GM19043 (cell line): ENCODE results near the gene TLR5.
"Not testable (repeated sequence)": the region's sequence is repeated elsewhere in the genome, so short reads cannot be mapped to it uniquely, and the experiment has no call there.

Experiments used
- ATAC-seq: cut with Tn5 transposase; IDR thresholded peaks from one replicate; pipeline ENCODE4 v1.9.1; 2021; ENCODE audit warnings: low read depth; ENCODE audit not compliant: unreplicated experiment

TLR5 gene, protein sequence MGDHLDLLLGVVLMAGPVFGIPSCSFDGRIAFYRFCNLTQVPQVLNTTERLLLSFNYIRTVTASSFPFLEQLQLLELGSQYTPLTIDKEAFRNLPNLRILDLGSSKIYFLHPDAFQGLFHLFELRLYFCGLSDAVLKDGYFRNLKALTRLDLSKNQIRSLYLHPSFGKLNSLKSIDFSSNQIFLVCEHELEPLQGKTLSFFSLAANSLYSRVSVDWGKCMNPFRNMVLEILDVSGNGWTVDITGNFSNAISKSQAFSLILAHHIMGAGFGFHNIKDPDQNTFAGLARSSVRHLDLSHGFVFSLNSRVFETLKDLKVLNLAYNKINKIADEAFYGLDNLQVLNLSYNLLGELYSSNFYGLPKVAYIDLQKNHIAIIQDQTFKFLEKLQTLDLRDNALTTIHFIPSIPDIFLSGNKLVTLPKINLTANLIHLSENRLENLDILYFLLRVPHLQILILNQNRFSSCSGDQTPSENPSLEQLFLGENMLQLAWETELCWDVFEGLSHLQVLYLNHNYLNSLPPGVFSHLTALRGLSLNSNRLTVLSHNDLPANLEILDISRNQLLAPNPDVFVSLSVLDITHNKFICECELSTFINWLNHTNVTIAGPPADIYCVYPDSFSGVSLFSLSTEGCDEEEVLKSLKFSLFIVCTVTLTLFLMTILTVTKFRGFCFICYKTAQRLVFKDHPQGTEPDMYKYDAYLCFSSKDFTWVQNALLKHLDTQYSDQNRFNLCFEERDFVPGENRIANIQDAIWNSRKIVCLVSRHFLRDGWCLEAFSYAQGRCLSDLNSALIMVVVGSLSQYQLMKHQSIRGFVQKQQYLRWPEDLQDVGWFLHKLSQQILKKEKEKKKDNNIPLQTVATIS

GRCh38 chr1:223142795-223143536 lies at the start of gene TLR5:
TSS of gene TLR5 (minus strand) at chr1:223143248. CDS start at chr1:223113031, 30,217 bp downstream.
- ATAC-seq, result peak; percentile 90

- ATAC-seq, result no peak
Measured at GRCh38 chr1:223189903-223190724, 47.1 kb upstream of the TLR5 start.

DNA sequence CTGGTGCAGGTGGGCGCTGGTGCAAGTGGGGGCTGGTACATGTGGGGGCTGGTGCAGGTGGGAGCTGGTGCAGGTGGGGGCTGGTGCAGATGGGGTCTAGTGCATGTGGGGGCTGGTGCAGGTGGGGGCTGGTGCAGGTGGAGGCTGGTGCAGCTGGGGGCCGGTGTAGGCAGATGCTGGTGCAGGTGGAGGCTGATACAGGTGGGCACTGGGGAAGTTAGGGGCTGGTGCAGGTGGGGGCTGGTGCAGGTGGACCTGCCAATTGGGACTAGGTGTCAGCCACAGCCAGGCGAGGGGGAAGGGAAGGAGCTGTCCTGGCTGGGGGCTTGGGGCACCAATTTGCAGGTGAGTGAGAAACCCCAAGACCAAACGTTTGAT lies 46.5 kb upstream of the TLR5 start:
- ATAC-seq, result no peak

- no peak for ATAC-seq
Measured at GRCh38 chr1:223188618-223189356, 45.7 kb upstream of the TLR5 start.

DNA sequence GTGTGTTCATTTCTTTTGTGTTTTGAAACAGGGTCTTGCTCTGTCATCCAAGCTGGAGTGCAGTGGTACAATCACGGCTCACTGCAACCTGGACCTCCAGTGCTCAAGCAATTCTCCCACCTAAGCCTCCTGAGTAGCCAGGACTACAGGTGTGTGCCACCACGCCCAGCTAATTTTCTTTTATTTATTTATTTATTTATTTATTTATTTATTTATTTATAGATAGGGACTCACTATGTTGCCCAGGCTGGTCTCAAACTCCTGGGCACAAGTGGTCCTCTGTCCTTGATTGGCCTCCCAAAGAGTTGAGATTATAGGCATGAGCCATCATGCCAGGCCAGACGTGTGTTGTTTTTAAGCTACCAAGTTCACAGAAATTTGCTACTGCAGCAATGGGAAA lies 43.8 kb upstream of the TLR5 start:
- no peak for ATAC-seq

- no peak for ATAC-seq
Measured at GRCh38 chr1:223183268-223183862, 40.3 kb upstream of the TLR5 start.

DNA sequence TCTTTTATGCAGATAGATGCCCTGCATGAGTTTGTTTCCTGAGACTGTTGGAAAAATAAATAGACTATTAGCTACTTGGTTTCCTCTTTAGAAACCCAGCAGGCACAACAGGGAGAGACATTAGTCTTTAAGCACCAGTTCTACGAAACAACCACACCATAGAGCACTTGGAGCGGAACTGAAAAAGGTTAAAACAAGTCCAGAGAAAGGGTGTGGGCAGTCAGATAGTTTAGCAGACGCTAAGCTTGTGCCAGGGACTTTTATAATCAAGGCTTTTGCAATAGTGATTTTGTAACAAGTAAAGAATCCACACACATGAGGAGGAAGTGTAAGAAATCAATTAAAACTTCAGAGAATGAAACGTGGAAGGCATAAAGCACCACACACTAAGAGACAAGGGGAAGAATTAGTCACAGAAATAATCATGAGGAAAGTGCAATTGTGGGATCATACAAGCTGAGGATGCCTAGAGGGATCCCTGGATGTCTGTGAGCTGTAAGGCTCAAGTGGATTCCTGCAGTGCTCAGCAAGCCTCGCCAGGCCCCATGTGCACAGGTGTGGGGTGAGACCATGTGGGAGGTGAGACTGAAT lies 37.8 kb upstream of the TLR5 start:
- ATAC-seq, result no peak

GRCh38 chr1:223179786-223180185 lies 36.7 kb upstream of the TLR5 start:
- no peak for ATAC-seq

DNA sequence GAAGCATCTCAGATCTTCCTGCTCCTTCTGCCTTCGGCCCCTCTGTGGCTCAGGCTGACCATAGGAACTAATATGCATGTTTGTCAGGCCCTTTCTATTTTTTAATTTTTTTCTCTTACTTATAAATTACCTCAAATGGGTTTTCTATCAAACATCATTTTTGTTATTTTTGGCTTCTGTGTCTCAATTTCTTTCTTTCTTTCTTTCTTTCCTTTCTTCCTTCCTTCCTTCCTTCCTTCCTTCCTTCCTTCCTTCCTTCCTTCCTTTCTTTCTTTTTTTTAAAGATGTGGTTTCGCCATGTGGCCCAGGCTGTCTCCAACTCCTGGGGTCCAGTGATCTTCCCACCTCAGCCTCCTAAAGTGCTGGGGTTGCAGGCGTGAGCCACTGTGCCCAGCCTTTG lies 36.2 kb upstream of the TLR5 start:
- ATAC-seq, result no peak

GRCh38 chr1:223177681-223178080 lies 34.6 kb upstream of the TLR5 start:
- no peak for ATAC-seq

- no peak for ATAC-seq
Measured at GRCh38 chr1:223176437-223176836, 33.4 kb upstream of the TLR5 start.

DNA sequence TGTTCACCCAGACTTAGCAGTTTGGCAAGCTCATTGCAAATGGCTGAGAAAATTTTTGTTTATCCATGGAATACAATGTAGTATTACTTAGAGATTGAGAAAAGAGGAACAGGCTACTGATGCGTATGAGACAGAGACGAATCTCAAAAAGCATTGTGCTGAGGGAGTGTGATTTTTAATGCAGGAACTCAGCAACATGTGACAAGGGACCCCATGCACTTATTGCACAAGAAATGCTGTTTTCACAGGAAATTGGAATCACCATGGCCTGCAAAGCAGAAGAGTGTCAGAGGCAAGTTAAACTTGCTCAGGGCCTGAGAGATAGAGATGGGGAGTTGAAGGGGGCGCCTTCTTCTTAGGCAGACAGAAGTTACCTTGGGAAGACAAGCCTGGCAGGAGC lies 32.6 kb upstream of the TLR5 start:
- ATAC-seq, result no peak

GRCh38 chr1:223175032-223175431 lies 32.0 kb upstream of the TLR5 start:
- no peak for ATAC-seq

- not testable (repeated sequence) for ATAC-seq
Measured at GRCh38 chr1:223169458-223169857, 26.4 kb upstream of the TLR5 start.

DNA sequence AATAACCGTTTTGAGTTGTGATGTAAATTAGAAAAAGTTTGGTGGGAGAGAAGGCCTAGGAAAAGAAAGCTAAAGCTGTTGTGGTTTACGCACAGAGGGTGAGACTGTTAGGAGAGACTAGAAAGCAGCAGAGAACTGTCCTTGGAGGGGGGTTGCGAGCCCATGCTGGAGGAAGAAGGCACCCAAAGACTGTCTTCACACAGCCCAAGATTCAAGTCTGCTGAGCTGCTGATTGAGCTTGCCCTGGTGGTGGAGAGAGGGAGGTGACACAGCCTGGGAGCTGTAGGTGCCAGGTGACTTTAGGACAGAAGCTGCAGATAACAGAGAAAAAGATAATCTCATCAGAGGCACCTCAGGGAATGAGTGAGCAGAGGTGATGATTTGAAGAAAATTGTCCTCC lies 18.3 kb upstream of the TLR5 start:
- ATAC-seq, result no peak

- no peak for ATAC-seq
Measured at GRCh38 chr1:223156343-223156742, 13.3 kb upstream of the TLR5 start.

GRCh38 chr1:223155153-223155552 lies 12.1 kb upstream of the TLR5 start:
- ATAC-seq, result no peak

DNA sequence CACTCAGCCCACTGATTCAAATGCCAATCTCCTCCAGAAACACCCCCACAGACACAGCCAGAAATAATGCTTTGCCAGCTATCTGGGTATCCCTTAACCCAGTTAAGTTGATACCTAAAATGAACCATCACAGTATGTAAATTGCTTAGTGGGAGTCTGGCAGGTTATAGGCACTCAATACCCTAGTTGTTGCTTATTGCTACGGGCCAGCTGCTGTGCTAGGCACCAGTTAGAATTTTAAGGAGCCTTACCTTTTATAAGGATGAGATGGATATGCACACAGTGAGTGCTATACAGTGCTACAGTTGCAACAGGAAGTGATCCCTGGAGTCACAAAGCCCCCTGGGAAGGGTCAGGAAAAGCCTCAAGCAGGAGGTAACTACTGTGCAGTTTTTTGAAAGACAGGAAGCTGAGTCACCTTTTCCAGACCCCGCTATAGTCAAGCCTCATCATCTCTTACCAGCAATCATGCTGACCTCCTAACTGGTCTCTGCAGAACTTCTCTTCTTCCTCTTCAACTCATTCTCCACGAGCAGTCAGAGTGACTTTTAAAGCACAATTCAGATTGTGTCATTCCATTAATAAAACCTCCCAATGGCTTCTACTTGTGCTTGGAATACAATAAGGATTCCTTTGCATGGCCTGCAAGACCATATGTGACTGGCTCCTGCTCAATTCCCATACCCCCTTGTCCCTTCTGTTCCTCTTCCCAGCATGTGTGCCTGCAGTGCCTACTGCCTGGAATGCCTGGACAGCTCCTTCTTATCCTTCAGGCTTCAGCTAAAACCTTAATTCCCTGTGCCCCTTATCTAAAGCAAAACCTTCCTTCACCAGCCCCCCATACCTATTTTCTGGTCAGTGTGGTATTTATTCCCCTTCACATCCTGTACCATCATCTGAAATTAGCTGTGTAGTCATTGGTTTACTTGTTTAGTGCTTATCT lies 10.4 kb upstream of the TLR5 start:
- no peak for ATAC-seq
